Mesenchymal stem cell (in vitro differentiated cells and primary cell): Measurements from ENCODE around the gene ORC6.

Experiments
- DNase-seq: peaks from one replicate; pipeline ENCODE4 v3.0.0-alpha.2; 2013
- H2AFZ ChIP-seq: one replicate; pipeline ENCODE4 v1.6.1; 2013; ENCODE audit warnings: low read depth, mild to moderate bottlenecking, control low read depth, inconsistent platforms, low read length, moderate library complexity
- H2AK5ac ChIP-seq: 2 replicates; pipeline ENCODE4 v1.6.1; 2013; ENCODE audit warnings: low read length, moderate library complexity, mild to moderate bottlenecking, inconsistent platforms; ENCODE audit not compliant: severe bottlenecking
- H2BK120ac ChIP-seq: one replicate; pipeline ENCODE4 v1.6.1; 2013; ENCODE audit warnings: low read depth, mild to moderate bottlenecking, inconsistent platforms, low read length, moderate library complexity
- H2BK12ac ChIP-seq, 2 experiments: one replicate each; pipeline ENCODE4 v1.6.1; 2013; ENCODE audit warnings: inconsistent platforms in 2 of 2, low read length in 2 of 2, mild to moderate bottlenecking in 2 of 2, moderate library complexity in 2 of 2, control low read depth in 1 of 2
- H2BK15ac ChIP-seq: one replicate; pipeline ENCODE4 v1.6.1; 2013; ENCODE audit warnings: mild to moderate bottlenecking, low read depth, inconsistent platforms; ENCODE audit not compliant: poor library complexity, severe bottlenecking
- H2BK5ac ChIP-seq: 2 replicates; pipeline ENCODE4 v1.6.1; 2013; ENCODE audit warnings: low read depth, mild to moderate bottlenecking, low read length, control low read depth, inconsistent platforms; ENCODE audit not compliant: poor library complexity, severe bottlenecking
- H3K14ac ChIP-seq, 2 experiments: one replicate each; pipeline ENCODE4 v1.6.1; 2013; ENCODE audit warnings: inconsistent platforms in 2 of 2, low read length in 2 of 2, control low read depth in 1 of 2, mild to moderate bottlenecking in 1 of 2, moderate library complexity in 1 of 2
- H3K18ac ChIP-seq, 2 experiments: one replicate each; pipeline ENCODE4 v1.6.1; 2013; ENCODE audit warnings: inconsistent platforms in 2 of 2, low read length in 2 of 2, control low read depth in 1 of 2, low read depth in 1 of 2, mild to moderate bottlenecking in 1 of 2
- H3K23ac ChIP-seq, 2 experiments: one replicate each; pipeline ENCODE4 v1.6.1; 2013; ENCODE audit warnings: inconsistent platforms in 2 of 2, low read length in 2 of 2, mild to moderate bottlenecking in 2 of 2, moderate library complexity in 2 of 2, control low read depth in 1 of 2
- H3K27ac ChIP-seq: 2 replicates; pipeline ENCODE4 v1.5.1; 2013; ENCODE audit warnings: mild to moderate bottlenecking, moderate library complexity, low read length, control low read depth, inconsistent platforms; ENCODE audit not compliant: poor library complexity, severe bottlenecking
- H3K27me3 ChIP-seq, 2 experiments: 2 replicates each; pipeline versions ENCODE4 v1.6.1 to v1.7.0; 2013; ENCODE audit warnings: low read length in 2 of 2, mild to moderate bottlenecking in 2 of 2, moderate library complexity in 2 of 2, control low read depth in 1 of 2, inconsistent platforms in 1 of 2; ENCODE audit not compliant: control insufficient read depth in 1 of 2, insufficient read depth in 1 of 2
- H3K36me3 ChIP-seq, 2 experiments: 2 replicates each; pipeline versions ENCODE4 v1.6.1 to v1.7.0; 2013; ENCODE audit warnings: low read length in 2 of 2, control low read depth in 1 of 2, inconsistent platforms in 1 of 2, low read depth in 1 of 2, mild to moderate bottlenecking in 1 of 2; ENCODE audit not compliant: insufficient read depth in 2 of 2, control insufficient read depth in 1 of 2
- H3K4ac ChIP-seq, 2 experiments: one replicate each; pipeline ENCODE4 v1.6.1; 2013; ENCODE audit warnings: inconsistent platforms in 2 of 2, low read length in 2 of 2, mild to moderate bottlenecking in 2 of 2, moderate library complexity in 2 of 2, control low read depth in 1 of 2, low read depth in 1 of 2
- H3K4me1 ChIP-seq: 2 replicates; pipeline ENCODE4 v1.6.1; 2013; ENCODE audit warnings: low read depth, low read length, control low read depth; ENCODE audit not compliant: control insufficient read depth, insufficient read depth
- H3K4me2 ChIP-seq: 2 replicates; pipeline ENCODE4 v1.6.1; 2013; ENCODE audit warnings: low read length, mild to moderate bottlenecking, inconsistent platforms; ENCODE audit not compliant: poor library complexity, severe bottlenecking
- H3K4me3 ChIP-seq, 2 experiments: 2 replicates each; pipeline versions ENCODE4 v1.5.1 to v1.7.0; 2013; ENCODE audit warnings: low read length in 2 of 2, mild to moderate bottlenecking in 2 of 2, control low read depth in 1 of 2, low read depth in 1 of 2; ENCODE audit not compliant: insufficient read depth in 1 of 2
- H3K79me1 ChIP-seq: replicated peaks from 2 replicates; pipeline ENCODE4 v1.6.1; 2013; ENCODE audit warnings: mild to moderate bottlenecking, control low read depth, low read length, inconsistent platforms; ENCODE audit not compliant: poor library complexity, severe bottlenecking
- H3K9ac ChIP-seq: 2 replicates; pipeline ENCODE4 v1.7.0; 2013; ENCODE audit warnings: mild to moderate bottlenecking, low read length, moderate library complexity
- H3K9me3 ChIP-seq: 2 replicates; pipeline ENCODE4 v1.7.0; 2013; ENCODE audit warnings: mild to moderate bottlenecking, low read length; ENCODE audit not compliant: control insufficient read depth
- H4K8ac ChIP-seq: one replicate; pipeline ENCODE4 v1.6.1; 2013; ENCODE audit warnings: inconsistent platforms, mild to moderate bottlenecking, low read length, moderate library complexity
- H4K91ac ChIP-seq: one replicate; pipeline ENCODE4 v1.6.1; 2013; ENCODE audit warnings: mild to moderate bottlenecking, low read length, inconsistent platforms
- WGBS: methylation state at CpG from one replicate; pipeline ENCODE4 v1.1.7; 2013; ENCODE audit warnings: mixed read lengths; 5-methylcytosine and 5-hydroxymethylcytosine counted together

ORC6 gene

GRCh38 chr16:46727184-46727583 lies 37.7 kb downstream of the ORC6 start:
- H2BK15ac ChIP-seq: no peak overlapping the region
- H3K14ac ChIP-seq: no peak overlapping the region
- no peak overlapping the region for H3K4ac ChIP-seq
- no peak overlapping the region for H2BK120ac ChIP-seq
- H2BK5ac ChIP-seq: no peak overlapping the region
- 95% methylated on average over 6 of the region's 7 CpGs for WGBS
- no peaks in the 10 kb centered on the region for H3K79me1 ChIP-seq
- no peak overlapping the region for H4K91ac ChIP-seq
- no peak overlapping the region for H2AK5ac ChIP-seq
- no peak overlapping the region for H3K23ac ChIP-seq
- H3K4me1 ChIP-seq: no peaks in the 10 kb centered on the region
- no peak overlapping the region for H2AFZ ChIP-seq
- H3K18ac ChIP-seq: no peak overlapping the region
- H3K27me3 ChIP-seq: peaks cover 1 to 10% of the 10 kb centered on the region in 2 experiments
- H3K36me3 ChIP-seq: no peaks in the 10 kb centered on the region
- H3K27ac ChIP-seq: no peak overlapping the region
- H2BK12ac ChIP-seq: no peak overlapping the region
- no peak overlapping the region for H3K9ac ChIP-seq
- peaks cover 8% of the 10 kb centered on the region for H3K9me3 ChIP-seq
- no peak overlapping the region for H3K4me2 ChIP-seq
- no peak for DNase-seq
- no peak overlapping the region for H4K8ac ChIP-seq
- no peak overlapping the region for H3K4me3 ChIP-seq

- no peak overlapping the region for H2AFZ ChIP-seq
- H3K27ac ChIP-seq: no peak overlapping the region
- peaks cover 8% of the 10 kb centered on the region for H3K9me3 ChIP-seq
- H3K4me3 ChIP-seq: no peak overlapping the region
- no peaks in the 10 kb centered on the region for H3K36me3 ChIP-seq
- no peak overlapping the region for H3K4ac ChIP-seq
- 91% methylated on average over 9 of the region's 9 CpGs for WGBS
- no peak overlapping the region for H2BK5ac ChIP-seq
- no peak overlapping the region for H4K8ac ChIP-seq
- DNase-seq: no peak
- no peak overlapping the region for H3K14ac ChIP-seq
- H3K18ac ChIP-seq: no peak overlapping the region
- no peak overlapping the region for H3K9ac ChIP-seq
- no peak overlapping the region for H2BK15ac ChIP-seq
- no peak overlapping the region for H4K91ac ChIP-seq
- peaks cover 6 to 13% of the 10 kb centered on the region in 2 experiments for H3K27me3 ChIP-seq
- H3K4me1 ChIP-seq: no peaks in the 10 kb centered on the region
- H3K4me2 ChIP-seq: no peak overlapping the region
- no peak overlapping the region for H2AK5ac ChIP-seq
- H2BK12ac ChIP-seq: no peak overlapping the region
- no peaks in the 10 kb centered on the region for H3K79me1 ChIP-seq
- H3K23ac ChIP-seq: no peak overlapping the region
- H2BK120ac ChIP-seq: no peak overlapping the region
Measured at GRCh38 chr16:46727630-46728029, 38.2 kb downstream of the ORC6 start.

GRCh38 chr16:46728806-46729205 lies 39.3 kb downstream of the ORC6 start:
- Histone ChIP-seq H3K4me1 (no peaks in the 10 kb centered on the region), H4K91ac (no peak overlapping the region), H2BK12ac (no peak overlapping the region), H3K14ac (no peak overlapping the region), H3K23ac (no peak overlapping the region), H3K4me3 (no peak overlapping the region), H2BK120ac (no peak overlapping the region), H3K9ac (no peak overlapping the region), H4K8ac (no peak overlapping the region), H2BK5ac (no peak overlapping the region), H3K18ac (no peak overlapping the region), H3K27me3 (peaks cover 6 to 20% of the 10 kb centered on the region in 2 experiments), H2BK15ac (no peak overlapping the region), H3K36me3 (no peaks in the 10 kb centered on the region), H3K4ac (no peak overlapping the region), H3K4me2 (no peak overlapping the region), H2AFZ (no peak overlapping the region), H3K27ac (no peak overlapping the region), H3K79me1 (no peaks in the 10 kb centered on the region), H3K9me3 (peaks cover 8% of the 10 kb centered on the region), H2AK5ac (no peak overlapping the region)
- WGBS: 87% methylated on average over 14 of the region's 14 CpGs
- DNase-seq: no peak

- no peaks in the 10 kb centered on the region for H3K4me1 ChIP-seq
- H3K27me3 ChIP-seq: peaks cover 6 to 20% of the 10 kb centered on the region in 2 experiments
- no peak for DNase-seq
- H3K36me3 ChIP-seq: no peaks in the 10 kb centered on the region
- WGBS: 93% methylated on average over 7 of the region's 7 CpGs
- no peak overlapping the region for H3K4me3 ChIP-seq
- H2BK5ac ChIP-seq: no peak overlapping the region
- no peak overlapping the region for H3K4ac ChIP-seq
- H3K9me3 ChIP-seq: peaks cover 8% of the 10 kb centered on the region
- no peak overlapping the region for H3K23ac ChIP-seq
- no peak overlapping the region for H3K9ac ChIP-seq
- H2BK15ac ChIP-seq: no peak overlapping the region
- no peak overlapping the region for H2BK120ac ChIP-seq
- H2BK12ac ChIP-seq: no peak overlapping the region
- no peak overlapping the region for H2AK5ac ChIP-seq
- H3K79me1 ChIP-seq: no peaks in the 10 kb centered on the region
- H2AFZ ChIP-seq: no peak overlapping the region
- no peak overlapping the region for H3K18ac ChIP-seq
- H3K4me2 ChIP-seq: no peak overlapping the region
- H3K14ac ChIP-seq: no peak overlapping the region
- H3K27ac ChIP-seq: no peak overlapping the region
- no peak overlapping the region for H4K91ac ChIP-seq
- no peak overlapping the region for H4K8ac ChIP-seq
Measured at GRCh38 chr16:46729326-46729995, 40.0 kb downstream of the ORC6 start.
